ENCODE results near the gene CCBE1. TPM values are rescaled to one million over a fixed set of nuclear protein-coding genes. Genes with fewer than 3 reads are reported as not detected.

The CCBE1 gene
- polyA plus RNA-seq, 1 of the 3 experiments (the other 2 are of a cell fraction), result 5.0 TPM

DNA sequence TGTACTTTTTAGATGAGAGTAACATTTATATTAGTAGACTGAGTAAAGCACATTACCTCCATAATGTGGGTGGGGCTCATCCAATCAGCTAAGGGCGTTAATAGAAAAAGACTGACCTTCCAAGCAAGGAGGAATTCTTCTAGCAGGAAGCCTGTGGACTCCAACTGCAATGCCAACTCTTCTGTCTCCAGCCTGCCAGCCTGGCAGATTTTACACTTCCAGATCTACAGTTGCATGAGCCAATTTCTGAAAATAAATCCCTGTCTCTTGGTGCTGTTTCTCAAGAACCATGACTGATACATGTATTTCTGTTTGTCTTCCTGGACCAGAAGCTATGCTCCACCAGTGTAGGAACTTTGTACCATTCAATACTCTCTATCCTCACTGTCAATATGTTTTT, 269.2 kb downstream of the CCBE1 start:
- Histone ChIP-seq H3K4me1 (ENCODE audit: control insufficient read depth in 1 of 2, insufficient read depth in 2 of 2, low read depth in 1 of 2, low read length in 1 of 2) (peaks cover 0 to 16% of the 10 kb centered on the region in 2 experiments; a peak in 2 of 4 replicates), H3K27ac (ENCODE audit: low read depth in 2 of 2, low read length in 1 of 2) (no peak overlapping the region), H3K9ac (no peak overlapping the region), H3K4me3 (ENCODE audit: low read depth in 2 of 2, low read length in 1 of 2) (no peak overlapping the region), H3K36me3 (replicated peaks in 1 of 2; ENCODE audit: control insufficient read depth in 1 of 2, insufficient read depth in 2 of 2, low read length in 1 of 2) (no peaks in the 10 kb centered on the region), H3K79me2 (ENCODE audit: insufficient read depth) (no peaks in the 10 kb centered on the region), H3K9me3 (no peaks in the 10 kb centered on the region), H2AFZ (ENCODE audit: low read depth) (no peak overlapping the region), H4K20me1 (ENCODE audit: insufficient read depth) (no peaks in the 10 kb centered on the region), H3K9me2 (no peaks in the 10 kb centered on the region), H3K27me3 (ENCODE audit: insufficient read depth) (no peaks in the 10 kb centered on the region), H3F3A (replicated peaks; ENCODE audit: insufficient read depth) (no peaks in the 10 kb centered on the region), H3K4me2 (no peak overlapping the region)
- POLR2A ChIA-PET, result no interaction called here
- no peak for TF ChIP-seq JUND (IDR thresholded peaks at IDR 0.05)
- TF ChIP-seq, protein P1, sequence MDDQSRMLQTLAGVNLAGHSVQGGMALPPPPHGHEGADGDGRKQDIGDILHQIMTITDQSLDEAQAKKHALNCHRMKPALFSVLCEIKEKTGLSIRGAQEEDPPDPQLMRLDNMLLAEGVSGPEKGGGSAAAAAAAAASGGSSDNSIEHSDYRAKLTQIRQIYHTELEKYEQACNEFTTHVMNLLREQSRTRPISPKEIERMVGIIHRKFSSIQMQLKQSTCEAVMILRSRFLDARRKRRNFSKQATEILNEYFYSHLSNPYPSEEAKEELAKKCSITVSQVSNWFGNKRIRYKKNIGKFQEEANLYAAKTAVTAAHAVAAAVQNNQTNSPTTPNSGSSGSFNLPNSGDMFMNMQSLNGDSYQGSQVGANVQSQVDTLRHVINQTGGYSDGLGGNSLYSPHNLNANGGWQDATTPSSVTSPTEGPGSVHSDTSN (IDR thresholded peaks at IDR 0.05), result no peak
- no peak for TF ChIP-seq NFIC (IDR thresholded peaks at IDR 0.05; ENCODE audit: borderline replicate concordance)
- TF ChIP-seq FOSL2 (IDR thresholded peaks at IDR 0.05; ENCODE audit: borderline replicate concordance, low read depth), result no peak
- TF ChIP-seq, protein P2, sequence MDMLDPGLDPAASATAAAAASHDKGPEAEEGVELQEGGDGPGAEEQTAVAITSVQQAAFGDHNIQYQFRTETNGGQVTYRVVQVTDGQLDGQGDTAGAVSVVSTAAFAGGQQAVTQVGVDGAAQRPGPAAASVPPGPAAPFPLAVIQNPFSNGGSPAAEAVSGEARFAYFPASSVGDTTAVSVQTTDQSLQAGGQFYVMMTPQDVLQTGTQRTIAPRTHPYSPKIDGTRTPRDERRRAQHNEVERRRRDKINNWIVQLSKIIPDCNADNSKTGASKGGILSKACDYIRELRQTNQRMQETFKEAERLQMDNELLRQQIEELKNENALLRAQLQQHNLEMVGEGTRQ (IDR thresholded peaks at IDR 0.05; ENCODE audit: borderline replicate concordance, low read depth, low read length), result no peak
- no peak for TF ChIP-seq CHD2 (IDR thresholded peaks at IDR 0.05; ENCODE audit: low read length, partially characterized antibody)
- no peak for TF ChIP-seq GABPA (IDR thresholded peaks at IDR 0.05; ENCODE audit: low read depth)
- TF ChIP-seq YY1 (IDR thresholded peaks at IDR 0.05; ENCODE audit: low read depth), result no peak
- TF ChIP-seq EZH2phosphoT487 (IDR thresholded peaks at IDR 0.05; ENCODE audit: borderline replicate concordance, low read depth), result no peak
- TF ChIP-seq, protein P3, sequence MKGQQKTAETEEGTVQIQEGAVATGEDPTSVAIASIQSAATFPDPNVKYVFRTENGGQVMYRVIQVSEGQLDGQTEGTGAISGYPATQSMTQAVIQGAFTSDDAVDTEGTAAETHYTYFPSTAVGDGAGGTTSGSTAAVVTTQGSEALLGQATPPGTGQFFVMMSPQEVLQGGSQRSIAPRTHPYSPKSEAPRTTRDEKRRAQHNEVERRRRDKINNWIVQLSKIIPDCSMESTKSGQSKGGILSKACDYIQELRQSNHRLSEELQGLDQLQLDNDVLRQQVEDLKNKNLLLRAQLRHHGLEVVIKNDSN (IDR thresholded peaks at IDR 0.05; ENCODE audit: borderline replicate concordance, low read depth), result no peak
- TF ChIP-seq NRF1 (IDR thresholded peaks at IDR 0.05; ENCODE audit: low read depth, low read length), result no peak
- no peak for TF ChIP-seq RXRA (IDR thresholded peaks at IDR 0.05; ENCODE audit: borderline replicate concordance, low read depth)
- TF ChIP-seq, protein P4, sequence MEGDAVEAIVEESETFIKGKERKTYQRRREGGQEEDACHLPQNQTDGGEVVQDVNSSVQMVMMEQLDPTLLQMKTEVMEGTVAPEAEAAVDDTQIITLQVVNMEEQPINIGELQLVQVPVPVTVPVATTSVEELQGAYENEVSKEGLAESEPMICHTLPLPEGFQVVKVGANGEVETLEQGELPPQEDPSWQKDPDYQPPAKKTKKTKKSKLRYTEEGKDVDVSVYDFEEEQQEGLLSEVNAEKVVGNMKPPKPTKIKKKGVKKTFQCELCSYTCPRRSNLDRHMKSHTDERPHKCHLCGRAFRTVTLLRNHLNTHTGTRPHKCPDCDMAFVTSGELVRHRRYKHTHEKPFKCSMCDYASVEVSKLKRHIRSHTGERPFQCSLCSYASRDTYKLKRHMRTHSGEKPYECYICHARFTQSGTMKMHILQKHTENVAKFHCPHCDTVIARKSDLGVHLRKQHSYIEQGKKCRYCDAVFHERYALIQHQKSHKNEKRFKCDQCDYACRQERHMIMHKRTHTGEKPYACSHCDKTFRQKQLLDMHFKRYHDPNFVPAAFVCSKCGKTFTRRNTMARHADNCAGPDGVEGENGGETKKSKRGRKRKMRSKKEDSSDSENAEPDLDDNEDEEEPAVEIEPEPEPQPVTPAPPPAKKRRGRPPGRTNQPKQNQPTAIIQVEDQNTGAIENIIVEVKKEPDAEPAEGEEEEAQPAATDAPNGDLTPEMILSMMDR (IDR thresholded peaks at IDR 0.05), result no peak
- no peak for TF ChIP-seq MEF2A (IDR thresholded peaks at IDR 0.05; ENCODE audit: borderline replicate concordance, low read depth)
- no peak for TF ChIP-seq SMC3 (IDR thresholded peaks at IDR 0.05; ENCODE audit: low read depth, low read length)
- TF ChIP-seq, protein P5, sequence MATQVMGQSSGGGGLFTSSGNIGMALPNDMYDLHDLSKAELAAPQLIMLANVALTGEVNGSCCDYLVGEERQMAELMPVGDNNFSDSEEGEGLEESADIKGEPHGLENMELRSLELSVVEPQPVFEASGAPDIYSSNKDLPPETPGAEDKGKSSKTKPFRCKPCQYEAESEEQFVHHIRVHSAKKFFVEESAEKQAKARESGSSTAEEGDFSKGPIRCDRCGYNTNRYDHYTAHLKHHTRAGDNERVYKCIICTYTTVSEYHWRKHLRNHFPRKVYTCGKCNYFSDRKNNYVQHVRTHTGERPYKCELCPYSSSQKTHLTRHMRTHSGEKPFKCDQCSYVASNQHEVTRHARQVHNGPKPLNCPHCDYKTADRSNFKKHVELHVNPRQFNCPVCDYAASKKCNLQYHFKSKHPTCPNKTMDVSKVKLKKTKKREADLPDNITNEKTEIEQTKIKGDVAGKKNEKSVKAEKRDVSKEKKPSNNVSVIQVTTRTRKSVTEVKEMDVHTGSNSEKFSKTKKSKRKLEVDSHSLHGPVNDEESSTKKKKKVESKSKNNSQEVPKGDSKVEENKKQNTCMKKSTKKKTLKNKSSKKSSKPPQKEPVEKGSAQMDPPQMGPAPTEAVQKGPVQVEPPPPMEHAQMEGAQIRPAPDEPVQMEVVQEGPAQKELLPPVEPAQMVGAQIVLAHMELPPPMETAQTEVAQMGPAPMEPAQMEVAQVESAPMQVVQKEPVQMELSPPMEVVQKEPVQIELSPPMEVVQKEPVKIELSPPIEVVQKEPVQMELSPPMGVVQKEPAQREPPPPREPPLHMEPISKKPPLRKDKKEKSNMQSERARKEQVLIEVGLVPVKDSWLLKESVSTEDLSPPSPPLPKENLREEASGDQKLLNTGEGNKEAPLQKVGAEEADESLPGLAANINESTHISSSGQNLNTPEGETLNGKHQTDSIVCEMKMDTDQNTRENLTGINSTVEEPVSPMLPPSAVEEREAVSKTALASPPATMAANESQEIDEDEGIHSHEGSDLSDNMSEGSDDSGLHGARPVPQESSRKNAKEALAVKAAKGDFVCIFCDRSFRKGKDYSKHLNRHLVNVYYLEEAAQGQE (IDR thresholded peaks at IDR 0.05; ENCODE audit: low read depth, low read length), result no peak
- TF ChIP-seq TAF1 (IDR thresholded peaks at IDR 0.05; ENCODE audit: borderline replicate concordance, low read depth, low read length), result no peak
- TF ChIP-seq GATA2 (CRISPR knock-in tag; IDR thresholded peaks at IDR 0.05), result no peak
- TF ChIP-seq TCF12 (IDR thresholded peaks at IDR 0.05), result no peak
- TF ChIP-seq, protein P6, sequence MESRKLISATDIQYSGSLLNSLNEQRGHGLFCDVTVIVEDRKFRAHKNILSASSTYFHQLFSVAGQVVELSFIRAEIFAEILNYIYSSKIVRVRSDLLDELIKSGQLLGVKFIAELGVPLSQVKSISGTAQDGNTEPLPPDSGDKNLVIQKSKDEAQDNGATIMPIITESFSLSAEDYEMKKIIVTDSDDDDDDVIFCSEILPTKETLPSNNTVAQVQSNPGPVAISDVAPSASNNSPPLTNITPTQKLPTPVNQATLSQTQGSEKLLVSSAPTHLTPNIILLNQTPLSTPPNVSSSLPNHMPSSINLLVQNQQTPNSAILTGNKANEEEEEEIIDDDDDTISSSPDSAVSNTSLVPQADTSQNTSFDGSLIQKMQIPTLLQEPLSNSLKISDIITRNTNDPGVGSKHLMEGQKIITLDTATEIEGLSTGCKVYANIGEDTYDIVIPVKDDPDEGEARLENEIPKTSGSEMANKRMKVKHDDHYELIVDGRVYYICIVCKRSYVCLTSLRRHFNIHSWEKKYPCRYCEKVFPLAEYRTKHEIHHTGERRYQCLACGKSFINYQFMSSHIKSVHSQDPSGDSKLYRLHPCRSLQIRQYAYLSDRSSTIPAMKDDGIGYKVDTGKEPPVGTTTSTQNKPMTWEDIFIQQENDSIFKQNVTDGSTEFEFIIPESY (IDR thresholded peaks at IDR 0.05; ENCODE audit: borderline replicate concordance, low read depth), result no peak
- DNase-seq, result no peak
- 20% methylated on average over 1 of the region's 1 CpG for WGBS (ENCODE audit: low lambda C conversion rate)
- CTCF ChIA-PET, result interaction anchor here (1.3 kb wide), 1 partner anchor 120 kb away, joined by 4 read pairs; no protein-coding TSS in a partner anchor
